Activated CD8-positive, alpha-beta memory T cell treated with anti-CD3 and anti-CD28 coated beads for 48 hours (primary cell): ENCODE measurements around the gene CCL1.
"Not testable (repeated sequence)": the region's sequence is repeated elsewhere in the genome, so short reads cannot be mapped to it uniquely, and the experiment has no call there.

Experiments
- DNase-seq, 3 experiments: peaks; one replicate each; pipeline ENCODE4 v3.0.0-alpha.2; 2020; ENCODE audit warnings: low read depth in 2 of 3, low spot score in 2 of 3

Gene CCL1

DNA sequence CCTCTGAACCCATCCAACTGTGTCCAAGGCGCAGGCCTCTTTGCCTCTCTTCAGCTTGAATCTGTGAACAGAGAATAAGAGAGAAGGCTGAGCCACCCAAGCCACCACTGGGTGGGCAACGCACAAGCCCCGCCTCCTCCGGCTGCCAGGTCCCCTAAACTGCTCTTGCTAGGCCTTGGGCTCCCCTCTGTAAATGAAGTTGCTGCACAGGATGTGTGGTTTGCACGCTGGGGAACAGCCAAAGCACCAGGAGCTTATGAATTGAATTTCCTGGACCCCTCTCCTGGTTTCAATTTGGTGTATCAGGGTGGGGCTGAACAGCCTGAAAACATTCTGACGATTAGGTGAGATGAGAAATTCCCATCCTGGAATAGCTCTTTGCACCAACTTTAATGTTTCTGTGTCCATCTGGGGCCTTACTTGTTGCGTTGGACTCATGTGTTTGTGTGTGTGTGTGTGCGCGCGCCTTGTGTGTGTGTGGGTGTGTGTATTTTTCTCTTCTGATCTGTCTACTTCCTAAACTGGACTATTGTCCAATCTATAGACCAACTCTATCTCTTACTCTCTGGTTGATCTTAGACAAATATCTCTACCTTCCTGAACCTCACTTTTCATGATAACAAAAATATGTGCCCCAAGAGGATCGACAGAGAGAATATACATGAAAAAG, 2.3 kb downstream of the CCL1 start:
- DNase-seq = no peak

DNA sequence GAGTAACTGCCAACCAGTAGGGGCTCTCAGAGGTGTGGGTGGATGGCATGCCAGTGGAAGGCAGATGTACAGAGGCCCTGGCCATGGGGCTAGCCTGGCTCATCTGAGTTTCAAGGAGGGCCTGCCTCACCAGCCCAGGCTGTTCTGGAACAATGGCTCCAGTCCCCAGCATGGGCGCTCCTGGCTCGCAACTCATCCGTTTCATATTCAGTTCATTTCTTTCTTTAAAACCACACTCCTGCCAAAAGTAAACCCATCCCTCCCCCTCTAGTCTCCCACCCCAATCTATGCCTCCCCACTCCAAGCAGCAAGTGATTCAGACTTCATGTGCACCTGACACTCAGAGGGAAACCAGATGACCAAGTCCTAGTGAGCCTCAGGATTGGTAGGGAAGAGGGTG, 4.4 kb downstream of the CCL1 start:
- no peak for DNase-seq

DNA sequence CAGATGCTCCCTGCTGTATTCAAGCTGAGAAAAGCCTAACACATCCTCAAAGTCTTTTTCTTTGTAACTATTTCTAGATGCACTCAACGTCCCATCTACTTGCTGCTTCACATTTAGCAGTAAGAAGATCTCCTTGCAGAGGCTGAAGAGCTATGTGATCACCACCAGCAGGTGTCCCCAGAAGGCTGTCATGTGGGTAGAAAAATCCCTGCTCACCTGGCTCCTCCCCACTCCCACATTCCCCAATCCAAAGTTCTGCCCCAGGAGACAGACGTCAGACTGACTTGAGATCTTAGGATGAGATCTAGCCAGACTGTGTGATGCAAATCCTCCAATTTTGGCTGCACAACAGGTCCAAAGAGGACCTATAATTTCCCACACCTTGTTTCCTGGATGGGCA, 5.6 kb downstream of the CCL1 start:
- DNase-seq = no peak

DNA sequence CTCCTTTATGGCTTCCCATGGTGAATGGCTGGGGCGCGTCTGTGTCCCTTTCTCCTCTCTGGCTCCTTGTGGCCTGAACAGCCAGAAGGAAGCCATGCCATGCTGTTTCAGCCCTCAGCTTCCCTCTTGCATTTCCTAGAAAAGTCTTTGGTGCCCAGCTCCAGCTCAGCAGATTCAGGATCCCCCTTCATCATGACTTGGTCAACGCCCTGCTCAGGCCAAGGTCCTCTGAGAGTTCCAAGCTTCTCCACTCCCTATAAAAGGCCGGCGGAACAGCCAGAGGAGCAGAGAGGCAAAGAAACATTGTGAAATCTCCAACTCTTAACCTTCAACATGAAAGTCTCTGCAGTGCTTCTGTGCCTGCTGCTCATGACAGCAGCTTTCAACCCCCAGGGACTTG, 6.8 kb downstream of the CCL1 start, which contains the start of gene CCL13:
Gene CCL13 (plus strand): TSS at position 287 of the 400 bp plus-strand sequence. CDS start 47 bp downstream, at position 334.
- DNase-seq = no peak

DNA sequence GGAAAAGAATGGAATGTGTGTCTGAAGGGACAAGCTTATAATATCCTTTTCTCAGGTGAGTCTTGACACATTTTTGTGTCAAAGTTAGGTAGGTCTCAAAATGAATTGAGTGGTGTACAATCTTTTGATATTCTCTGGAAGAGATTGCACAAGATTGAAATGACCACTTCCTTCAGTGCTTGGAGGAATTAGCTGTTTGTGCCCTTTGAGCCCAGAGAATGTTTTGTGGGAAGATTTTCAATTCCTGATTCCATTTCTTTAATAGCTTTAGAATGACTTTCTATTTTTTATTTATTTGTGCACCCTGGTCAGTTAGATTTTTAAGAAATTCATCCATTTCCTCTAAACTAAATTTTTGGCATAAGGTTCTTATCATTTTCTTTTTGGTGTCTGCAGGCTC, 8.4 kb downstream of the CCL1 start:
- DNase-seq = no peak

DNA sequence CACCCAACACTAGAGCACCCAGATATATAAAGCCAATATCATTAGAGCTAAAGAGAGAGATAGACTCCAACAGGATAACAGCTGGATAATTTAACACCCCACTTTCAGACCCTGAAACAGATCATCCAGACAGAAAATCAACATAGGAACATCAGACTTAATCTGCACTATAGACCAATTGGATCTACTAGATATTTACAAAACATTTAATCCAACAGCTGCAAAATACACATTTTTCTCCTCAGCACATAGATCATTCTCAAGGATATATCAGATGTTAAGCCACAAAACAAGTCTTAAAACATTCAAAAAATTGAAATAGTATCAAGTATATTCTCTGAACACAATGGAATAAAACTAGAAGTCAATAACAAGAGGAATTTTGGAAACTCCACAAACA, 10.8 kb downstream of the CCL1 start:
- no peak for DNase-seq

DNA sequence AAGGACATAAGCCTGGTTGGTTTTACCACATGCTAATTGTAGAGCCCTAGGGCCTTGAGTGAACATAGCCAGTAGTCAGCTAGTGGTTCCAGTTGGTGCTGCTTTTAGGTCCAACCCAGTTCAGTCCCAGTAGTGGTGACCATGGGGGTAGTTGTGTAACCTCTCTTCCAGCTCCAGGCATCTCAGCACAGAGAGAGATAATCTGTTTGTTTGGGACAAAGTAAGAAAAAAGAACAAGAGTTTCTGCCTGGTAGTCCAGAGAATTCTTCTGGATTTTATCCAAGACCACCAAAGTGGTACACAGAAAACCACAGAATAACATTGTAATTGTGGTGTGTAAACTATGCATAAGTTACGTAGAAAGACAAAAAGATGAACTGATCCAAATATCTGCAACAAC, 11.9 kb downstream of the CCL1 start:
- DNase-seq = no peak

DNA sequence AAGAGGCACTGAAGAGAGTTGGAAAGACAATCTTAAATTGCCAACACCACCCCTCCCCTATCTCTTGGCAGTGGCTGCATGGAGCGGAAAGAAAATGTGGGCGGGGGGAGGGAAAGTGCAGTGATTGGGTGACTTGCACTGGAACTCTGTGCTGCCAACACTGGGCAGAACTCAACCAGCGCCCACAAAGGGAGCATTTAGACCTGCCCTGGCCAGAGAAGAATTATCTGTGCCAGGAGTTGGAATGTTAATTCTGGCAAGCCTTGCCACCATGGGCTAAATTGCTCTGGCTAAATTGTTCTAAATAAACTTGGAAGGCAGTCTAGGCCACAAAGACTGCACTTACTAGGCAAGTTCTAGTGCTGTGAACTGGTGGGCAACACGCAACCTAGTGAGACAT, 13.3 kb downstream of the CCL1 start:
- no peak for DNase-seq

DNA sequence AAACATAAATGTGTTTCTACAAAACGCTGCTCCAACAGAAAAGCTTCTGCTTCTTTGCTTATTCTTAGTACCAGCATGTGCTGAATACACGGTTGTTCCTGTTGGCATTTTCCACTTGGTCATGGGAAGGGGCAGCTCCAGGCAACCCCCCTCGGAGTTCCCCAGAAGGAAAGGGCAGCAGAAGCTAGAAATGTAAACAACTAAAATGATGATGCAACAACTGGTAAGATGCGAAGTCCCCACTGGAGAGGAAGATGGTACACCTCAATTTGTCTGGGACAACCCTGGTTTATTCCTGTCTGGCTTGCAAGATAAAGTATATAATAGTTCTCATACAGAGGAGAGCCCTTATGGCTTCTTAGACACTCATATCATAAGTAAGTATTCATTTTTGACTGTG, 16.0 kb downstream of the CCL1 start:
- DNase-seq = no peak

DNA sequence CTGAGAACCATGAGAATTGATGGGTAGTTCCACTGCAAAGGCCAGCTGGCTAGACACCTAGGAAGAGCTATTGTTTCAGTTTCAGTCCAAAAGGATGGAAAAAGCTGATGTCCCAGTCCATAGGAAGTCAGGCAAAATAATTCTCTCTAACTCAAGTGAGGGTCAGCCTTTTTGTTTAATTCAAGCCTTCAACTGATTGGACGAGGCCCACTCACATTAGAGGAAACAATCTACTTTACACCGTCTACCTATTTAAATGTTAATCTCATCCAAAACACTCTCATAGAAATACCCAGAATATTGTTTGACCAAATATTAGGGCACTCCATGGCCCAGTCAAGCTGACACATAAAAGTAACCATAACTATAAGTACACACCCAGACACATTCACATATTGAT, 21.1 kb downstream of the CCL1 start:
- no peak for DNase-seq

DNA sequence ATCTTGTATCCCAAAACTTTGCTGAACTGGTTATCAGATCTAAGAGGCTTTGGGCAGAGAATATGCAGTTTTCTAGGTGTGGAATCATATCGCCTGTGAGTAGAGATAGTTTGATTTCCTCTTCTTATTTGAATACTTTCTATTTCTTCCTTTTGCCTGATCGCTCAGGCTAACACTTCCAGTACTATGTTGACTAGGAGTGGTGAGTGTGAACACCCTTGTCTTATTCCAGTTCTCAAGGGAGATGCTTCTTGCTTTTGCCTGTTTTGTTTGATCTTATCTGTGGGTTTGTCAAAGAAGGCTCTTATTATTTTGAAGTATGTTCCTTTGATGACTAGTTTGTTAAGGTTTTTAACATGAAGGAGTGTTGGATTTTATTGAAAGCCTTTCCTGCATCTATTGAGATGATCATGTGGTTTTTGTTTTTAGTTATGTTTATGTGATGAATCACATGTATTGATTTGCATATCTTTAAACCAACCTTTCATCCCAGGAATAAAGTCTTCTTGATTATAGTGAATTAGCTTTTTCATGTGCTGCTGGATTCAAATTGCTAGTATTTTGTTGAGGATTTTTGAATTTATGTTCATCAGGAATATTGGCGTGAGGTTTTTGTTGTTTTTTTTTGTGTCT, 23.8 kb downstream of the CCL1 start:
- no peak for DNase-seq

DNA sequence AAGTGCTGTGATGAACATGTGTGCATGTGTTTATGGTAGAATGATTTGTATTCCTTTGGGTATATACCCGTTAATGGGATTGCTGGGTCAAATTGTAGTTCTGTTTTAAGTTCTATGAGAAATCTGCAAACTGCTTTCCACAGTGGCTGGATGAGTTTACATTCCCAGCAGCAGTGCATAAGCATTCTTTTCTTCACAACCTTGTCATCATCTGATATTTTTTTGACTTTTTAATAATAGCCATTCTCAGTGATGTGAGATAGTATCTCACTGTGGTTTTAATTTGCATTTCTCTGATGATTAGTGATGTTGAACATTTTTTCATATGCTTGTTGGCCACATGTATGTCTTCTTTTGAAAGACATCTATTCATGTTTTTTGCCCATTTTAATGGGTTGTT, 25.3 kb downstream of the CCL1 start:
- no peak for DNase-seq

DNA sequence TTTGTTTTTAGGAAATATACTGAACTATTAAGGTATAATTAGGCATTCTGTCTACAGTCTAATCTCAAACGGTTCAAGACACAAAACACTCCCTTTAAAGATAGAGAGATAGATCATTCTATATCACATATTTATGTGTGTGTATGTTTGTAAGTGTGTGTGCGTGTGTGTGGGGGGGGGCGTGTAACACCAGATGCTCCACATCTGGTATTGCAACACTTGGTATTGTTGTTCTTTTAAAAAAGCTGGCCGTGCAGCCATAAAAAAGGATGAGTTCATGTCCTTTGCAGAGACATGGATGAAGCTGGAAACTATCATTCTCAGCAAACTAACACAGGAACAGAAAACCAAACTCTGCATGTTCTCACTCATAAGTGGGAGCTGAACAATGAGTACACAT, 35.5 kb downstream of the CCL1 start:
- DNase-seq = not testable (repeated sequence)

DNA sequence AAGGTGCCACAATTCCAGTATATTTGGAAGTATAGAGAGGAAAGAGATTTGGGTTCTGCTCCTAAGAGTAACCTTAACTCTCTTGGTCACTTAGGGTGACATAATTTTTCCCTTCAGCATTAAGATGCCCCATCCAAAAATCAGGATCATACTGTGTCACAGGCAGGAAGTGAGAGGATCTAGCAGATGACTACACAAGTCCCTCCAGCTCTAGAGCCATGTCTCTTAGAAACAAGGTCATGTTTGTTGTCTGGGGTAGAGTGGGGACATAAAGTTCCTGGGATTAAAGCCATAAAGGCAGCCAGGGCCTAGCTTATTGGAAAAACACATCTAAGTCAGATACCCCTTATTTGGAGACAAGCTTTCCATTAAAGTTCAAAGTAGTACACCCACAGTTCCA, 41.1 kb downstream of the CCL1 start:
- DNase-seq = no peak

DNA sequence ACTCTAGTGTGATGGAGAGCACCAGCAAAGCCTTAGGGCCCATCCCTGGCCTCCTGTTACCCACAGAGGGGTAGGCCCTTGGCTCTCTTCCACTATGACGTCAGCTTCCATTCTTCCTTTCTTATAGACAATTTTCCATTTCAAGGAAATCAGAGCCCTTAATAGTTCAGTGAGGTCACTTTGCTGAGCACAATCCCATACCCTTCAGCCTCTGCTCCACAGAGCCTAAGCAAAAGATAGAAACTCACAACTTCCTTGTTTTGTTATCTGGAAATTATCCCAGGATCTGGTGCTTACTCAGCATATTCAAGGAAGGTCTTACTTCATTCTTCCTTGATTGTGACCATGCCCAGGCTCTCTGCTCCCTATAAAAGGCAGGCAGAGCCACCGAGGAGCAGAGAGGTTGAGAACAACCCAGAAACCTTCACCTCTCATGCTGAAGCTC, 44.0 kb downstream of the CCL1 start, which contains the start of gene CCL8:
Gene CCL8 (plus strand): TSS at position 397 of the 445 bp plus-strand sequence. CDS start 67 bp downstream, outside the sequence.
- no peak for DNase-seq

DNA sequence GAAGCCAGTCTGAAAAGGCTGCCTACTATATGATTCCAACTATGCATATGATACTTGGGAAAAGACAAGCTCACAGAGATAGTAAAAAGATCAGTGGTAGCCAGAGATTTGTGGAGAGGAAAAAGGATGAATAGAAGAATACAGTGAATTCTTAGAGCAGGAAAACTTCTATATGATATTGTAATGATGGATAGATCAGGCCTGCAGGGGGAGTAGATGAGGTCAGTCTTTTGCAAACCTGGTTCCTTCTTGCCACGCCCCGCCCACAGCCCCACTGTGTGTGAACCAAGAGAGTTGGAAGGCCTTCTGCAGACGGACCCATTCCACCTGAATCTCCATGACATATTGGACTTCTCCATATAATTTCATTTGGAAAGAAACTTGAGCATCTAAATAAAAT, 44.6 kb downstream of the CCL1 start:
- no peak for DNase-seq

DNA sequence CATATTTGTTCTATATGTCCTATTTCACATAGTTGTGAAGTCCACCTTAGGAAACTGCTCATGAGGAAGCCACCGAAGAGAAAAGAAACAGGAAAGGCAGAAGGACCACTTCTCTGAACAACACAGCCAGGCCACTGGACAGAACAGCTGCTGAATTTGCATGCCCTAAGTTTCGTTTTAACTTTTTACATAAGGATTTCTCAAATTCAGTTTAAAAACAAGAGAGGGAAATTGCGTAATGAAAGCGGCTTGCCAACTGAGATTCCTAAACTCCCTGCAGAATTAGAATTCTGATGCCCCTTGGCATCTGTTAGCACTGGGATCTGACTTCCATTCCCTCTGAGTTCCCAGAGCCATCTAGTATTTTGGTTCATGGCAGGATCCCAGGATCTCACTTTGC, 48.8 kb downstream of the CCL1 start:
- no peak for DNase-seq

DNA sequence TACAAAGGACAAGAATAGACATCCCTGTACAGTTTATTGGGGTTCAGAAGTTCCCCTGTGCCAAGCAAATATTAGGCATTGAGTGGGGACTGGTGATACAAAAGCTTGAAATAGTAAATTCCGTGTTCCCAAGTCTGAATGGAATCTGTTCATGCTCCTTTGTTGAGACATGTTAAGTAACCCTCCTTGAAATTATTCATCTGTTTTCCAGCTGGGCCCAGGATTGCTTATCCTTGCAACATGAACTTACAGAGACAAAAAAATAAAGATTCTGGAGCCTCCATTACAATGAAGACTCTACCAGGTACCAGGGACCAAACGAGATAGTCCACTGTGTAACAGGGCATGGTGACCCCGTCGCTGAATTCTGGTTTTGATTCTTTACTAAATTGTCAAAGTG, 49.9 kb downstream of the CCL1 start:
- no peak for DNase-seq

DNA sequence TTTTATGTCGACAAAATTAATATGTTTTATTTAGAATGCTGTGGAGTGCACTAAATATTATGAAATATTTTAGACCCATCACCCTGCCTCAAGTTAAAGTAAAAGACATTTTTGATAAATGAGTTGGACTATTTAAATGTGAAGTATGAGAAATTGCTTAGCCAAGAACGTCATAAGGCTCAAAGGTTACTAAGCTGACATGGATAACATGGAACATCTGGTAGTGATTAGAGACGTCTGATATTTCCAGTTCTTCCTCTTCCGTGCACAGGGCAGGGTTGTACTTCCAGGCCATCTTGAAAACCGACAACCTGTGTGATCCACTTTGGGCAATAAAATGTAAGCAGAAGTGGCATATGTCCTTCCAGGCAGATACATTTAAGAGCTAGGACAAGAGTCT, 51.0 kb downstream of the CCL1 start:
- no peak for DNase-seq

DNA sequence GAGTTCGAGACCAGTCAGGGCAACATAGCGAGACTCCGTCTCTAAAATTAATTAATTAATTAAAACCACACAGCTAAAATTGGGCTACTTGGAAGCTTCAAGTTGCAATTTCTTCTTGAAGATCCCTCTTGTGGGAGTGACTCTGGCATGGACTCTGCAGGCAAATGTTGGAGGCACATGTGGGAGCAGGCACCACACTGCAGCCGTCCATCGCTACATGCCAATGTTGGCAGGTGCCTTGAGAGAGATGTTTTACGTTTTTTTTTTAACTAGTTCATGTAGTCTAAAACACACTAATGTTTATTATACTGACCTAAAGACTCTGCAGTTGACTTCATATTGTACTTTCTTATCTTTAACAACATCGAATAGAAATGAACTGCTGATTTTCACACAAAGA, 51.7 kb downstream of the CCL1 start:
- DNase-seq = no peak
